Suprapubic skin (tissue), 4 donors: ENCODE results near the gene PCSK5. TPM values are rescaled to one million over a fixed set of nuclear protein-coding genes. Genes with fewer than 3 reads are reported as not detected.

ENCODE experiments used
- DNase-seq, 2 donors: peaks; one replicate each; pipeline ENCODE4 v3.0.0-alpha.2; 2019; ENCODE audit warnings: low spot score in 2 of 2
- H3K27ac ChIP-seq: fragments of 200-600 bp; sonication (generic); one replicate; pipeline ENCODE4 v1.5.1; 2019
- H3K27me3 ChIP-seq: fragments of 200-600 bp; sonication (generic); one replicate; pipeline ENCODE4 v1.5.1; 2019
- H3K36me3 ChIP-seq: fragments of 200-600 bp; sonication (generic); one replicate; pipeline ENCODE4 v1.5.1; 2019
- H3K4me1 ChIP-seq: fragments of 200-600 bp; sonication (generic); one replicate; pipeline ENCODE4 v1.5.1; 2019
- H3K4me3 ChIP-seq: fragments of 200-600 bp; sonication (generic); one replicate; pipeline ENCODE4 v1.5.1; 2019; ENCODE audit warnings: mild to moderate bottlenecking
- H3K9me3 ChIP-seq: fragments of 200-600 bp; sonication (generic); one replicate; pipeline ENCODE4 v1.5.1; 2019
- CTCF ChIP-seq, 2 donors: fragments of 200-600 bp in 1 of 2; fragments of 450-650 bp in 1 of 2; sonication (generic) in 1 of 2; IDR thresholded peaks; one replicate each; pipeline ENCODE4 v1.5.1; 2016 to 2019; ENCODE audit warnings: antibody characterized with exemption in 2 of 2, mild to moderate bottlenecking in 1 of 2, moderate library complexity in 1 of 2
- EP300 ChIP-seq: sonication (generic); formaldehyde crosslinking; IDR thresholded peaks from one replicate; pipeline ENCODE4 v1.6.1; 2017; ENCODE audit warnings: antibody characterized with exemption
- POLR2A ChIP-seq, 2 donors: fragments of 450-650 bp; IDR thresholded peaks; one replicate each; pipeline ENCODE4 v1.6.1; 2017; ENCODE audit warnings: antibody characterized with exemption in 2 of 2, mild to moderate bottlenecking in 2 of 2, moderate library complexity in 2 of 2
- POLR2AphosphoS5 ChIP-seq, 3 donors: sonication (generic); formaldehyde crosslinking; IDR thresholded peaks; one replicate each; pipeline ENCODE4 v1.6.1; 2017; ENCODE audit warnings: antibody characterized with exemption in 3 of 3
- WGBS: methylation state at CpG from one replicate; pipeline ENCODE4 v1.1.5; 2018; 5-methylcytosine and 5-hydroxymethylcytosine counted together
- total RNA-seq, 4 donors: library from RNA; depleted of rRNA; stranded (reverse); fragments of >200 nt; gene quantifications; one replicate each; pipeline ENCODE4 v1.1.0, GENCODE V29; 2016

The PCSK5 gene
- total RNA-seq, 4 donors from 2014 or later = 5.2 to 10.8 (median 7.3) TPM

DNA sequence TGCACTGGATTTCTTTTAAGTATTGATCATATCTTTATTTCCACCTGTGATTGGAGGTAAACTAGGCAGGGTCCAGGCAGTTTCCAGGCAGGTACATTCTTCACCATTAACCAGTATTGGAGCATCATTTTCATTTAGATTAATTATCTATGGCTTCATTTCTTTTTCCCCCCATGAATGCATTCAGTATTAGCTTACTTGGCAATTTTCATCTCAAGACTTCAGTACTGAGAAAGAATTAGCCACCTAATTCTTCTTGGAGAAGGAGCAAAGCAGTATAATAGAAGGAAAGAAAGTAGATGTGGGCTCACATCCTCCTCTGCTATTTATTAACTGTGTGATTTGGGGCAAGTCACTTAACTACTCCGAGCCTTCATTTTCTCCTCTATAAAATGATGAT lies 295.0 kb downstream of the PCSK5 start:
- Histone ChIP-seq H3K4me3 (no peak overlapping the region), H3K27ac (no peak overlapping the region), H3K4me1 (no peaks in the 10 kb centered on the region), H3K27me3 (no peaks in the 10 kb centered on the region), H3K9me3 (no peaks in the 10 kb centered on the region), H3K36me3 (no peaks in the 10 kb centered on the region)
- no peak for DNase-seq
- 89% methylated on average over 1 of the region's 1 CpG for WGBS
- no peak for TF ChIP-seq POLR2AphosphoS5 (IDR thresholded peaks at IDR 0.05)
- no peak for TF ChIP-seq EP300

DNA sequence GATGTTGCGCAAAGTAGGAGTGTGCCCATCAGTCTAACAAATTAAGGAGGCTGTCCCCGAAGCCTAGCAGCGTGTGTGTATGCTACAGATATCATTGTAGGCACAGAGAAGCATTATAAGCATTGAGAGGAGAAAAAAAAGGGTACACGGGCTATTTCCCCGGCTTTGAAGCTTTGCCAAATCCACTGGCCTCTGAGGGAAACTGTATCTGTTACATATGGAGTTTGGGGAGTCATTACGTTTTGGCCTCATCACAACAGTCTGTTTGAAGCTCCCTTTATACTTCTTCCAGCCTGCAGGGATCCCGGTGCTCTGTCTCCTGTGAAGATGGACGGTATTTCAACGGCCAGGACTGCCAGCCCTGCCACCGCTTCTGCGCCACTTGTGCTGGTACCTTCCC lies 297.8 kb downstream of the PCSK5 start:
- no peaks in the 10 kb centered on the region for H3K36me3 ChIP-seq
- WGBS = 94% methylated on average over 11 of the region's 11 CpGs

DNA sequence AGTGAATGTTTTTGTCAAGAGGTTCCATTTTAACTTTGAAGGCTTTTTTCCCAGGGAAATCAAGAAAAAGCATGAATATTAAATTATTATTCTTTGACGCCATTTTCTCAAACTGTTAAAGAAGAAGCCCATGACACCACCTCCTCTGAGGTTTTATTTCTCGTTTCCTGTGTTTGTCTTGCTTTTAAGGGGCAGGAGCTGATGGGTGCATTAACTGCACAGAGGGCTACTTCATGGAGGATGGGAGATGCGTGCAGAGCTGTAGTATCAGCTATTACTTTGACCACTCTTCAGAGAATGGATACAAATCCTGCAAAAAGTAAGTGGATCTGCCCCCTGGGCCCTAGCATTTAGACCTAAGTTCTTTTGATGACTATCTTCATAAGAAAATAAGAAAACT lies 298.4 kb downstream of the PCSK5 start:
- peaks cover 3% of the 10 kb centered on the region for H3K36me3 ChIP-seq
- no peak overlapping the region for H3K4me3 ChIP-seq
- no peaks in the 10 kb centered on the region for H3K4me1 ChIP-seq
- H3K9me3 ChIP-seq = no peaks in the 10 kb centered on the region
- 93% methylated on average over 3 of the region's 3 CpGs for WGBS
- no peak for DNase-seq
- TF ChIP-seq POLR2A (IDR thresholded peaks at IDR 0.05) (no peak), EP300 (no peak), POLR2AphosphoS5 (IDR thresholded peaks at IDR 0.05) (no peak), CTCF (IDR thresholded peaks at IDR 0.05) (no peak)
- no peak overlapping the region for H3K27ac ChIP-seq
- no peaks in the 10 kb centered on the region for H3K27me3 ChIP-seq

More for the DNA sequence above, 297.8 kb downstream of the PCSK5 start:
- no peak for TF ChIP-seq POLR2A (IDR thresholded peaks at IDR 0.05)
- Histone ChIP-seq H3K27ac (no peak overlapping the region), H3K4me3 (no peak overlapping the region), H3K4me1 (no peaks in the 10 kb centered on the region), H3K9me3 (no peaks in the 10 kb centered on the region), H3K27me3 (no peaks in the 10 kb centered on the region)
- no peak for DNase-seq

DNA sequence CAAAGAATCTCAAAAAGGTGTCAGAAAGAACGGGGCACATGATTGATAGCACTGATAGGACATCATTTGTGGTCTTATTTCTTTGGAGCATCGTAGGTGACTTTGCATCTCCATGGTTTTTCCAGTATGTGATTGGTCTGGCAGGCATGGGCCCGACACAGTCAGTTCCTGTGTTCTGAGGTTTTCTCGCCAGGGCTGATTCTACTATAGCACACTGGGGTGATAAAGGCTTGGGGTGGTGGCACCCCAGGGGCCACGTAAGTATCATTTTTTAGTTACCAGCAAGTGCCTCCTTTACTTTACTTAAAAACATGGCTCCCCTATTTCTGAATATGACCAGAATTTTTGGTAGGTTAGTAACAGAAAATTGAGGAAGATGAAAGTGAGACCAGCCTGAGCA lies 301.0 kb downstream of the PCSK5 start:
- H3K27ac ChIP-seq = no peak overlapping the region
- no peaks in the 10 kb centered on the region for H3K4me1 ChIP-seq
- TF ChIP-seq CTCF (IDR thresholded peaks at IDR 0.05) (no peak), POLR2AphosphoS5 (IDR thresholded peaks at IDR 0.05) (no peak), POLR2A (IDR thresholded peaks at IDR 0.05) (no peak), EP300 (no peak)
- H3K36me3 ChIP-seq = peaks cover 3% of the 10 kb centered on the region
- WGBS = 95% methylated on average over 5 of the region's 5 CpGs
- no peak for DNase-seq
- H3K27me3 ChIP-seq = no peaks in the 10 kb centered on the region
- H3K9me3 ChIP-seq = no peaks in the 10 kb centered on the region
- H3K4me3 ChIP-seq = no peak overlapping the region

DNA sequence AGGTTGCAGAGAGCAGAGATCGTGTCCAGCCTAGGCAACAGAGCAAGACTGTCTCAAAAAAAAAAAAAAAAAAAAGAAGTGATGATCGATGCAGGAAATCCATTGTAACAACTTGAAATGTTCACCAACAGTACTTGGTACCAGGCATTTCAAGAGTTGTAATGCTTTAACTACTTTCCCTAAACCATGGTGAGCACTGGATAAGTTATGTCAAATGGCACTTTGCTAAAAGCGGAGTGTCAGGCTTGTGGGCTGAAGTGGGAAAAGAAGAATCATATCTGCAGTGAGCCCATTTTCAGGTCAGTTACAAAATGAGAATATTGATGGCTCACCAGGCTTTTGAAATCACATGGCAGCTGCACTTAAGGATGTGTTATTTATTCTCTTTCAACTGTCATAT lies 301.5 kb downstream of the PCSK5 start:
- H3K27me3 ChIP-seq = no peaks in the 10 kb centered on the region

DNA sequence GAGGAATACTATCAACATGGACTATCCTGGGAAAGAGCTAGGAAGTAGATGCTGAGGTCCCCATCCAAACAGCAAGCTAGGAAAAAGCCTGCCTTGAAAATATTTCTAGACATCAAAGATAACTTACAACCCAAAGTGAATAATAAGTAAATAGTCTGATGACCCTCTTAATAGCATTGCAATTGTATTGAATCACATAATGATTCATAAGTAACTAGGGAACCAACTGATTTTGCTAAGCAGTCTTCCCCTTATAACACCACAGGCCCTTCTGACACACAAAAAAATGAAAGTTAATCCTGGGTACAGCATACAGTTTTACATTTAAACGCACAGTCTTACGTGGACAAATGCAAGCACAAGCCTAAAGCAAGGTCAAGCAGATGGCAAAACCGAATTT lies 304.4 kb downstream of the PCSK5 start:
- no peaks in the 10 kb centered on the region for H3K9me3 ChIP-seq
- no peak overlapping the region for H3K4me3 ChIP-seq
- H3K36me3 ChIP-seq = peaks cover 3% of the 10 kb centered on the region
- no peak overlapping the region for H3K27ac ChIP-seq
- H3K4me1 ChIP-seq = no peaks in the 10 kb centered on the region
- TF ChIP-seq POLR2A (IDR thresholded peaks at IDR 0.05) (no peak), CTCF (IDR thresholded peaks at IDR 0.05) (no peak), EP300 (no peak), POLR2AphosphoS5 (IDR thresholded peaks at IDR 0.05) (no peak)
- WGBS = 82% methylated on average over 3 of the region's 3 CpGs
- H3K27me3 ChIP-seq = no peaks in the 10 kb centered on the region
- no peak for DNase-seq

More for the DNA sequence above, 301.5 kb downstream of the PCSK5 start:
- no peaks in the 10 kb centered on the region for H3K9me3 ChIP-seq
- no peaks in the 10 kb centered on the region for H3K4me1 ChIP-seq
- H3K27ac ChIP-seq = no peak overlapping the region
- DNase-seq = no peak
- TF ChIP-seq POLR2AphosphoS5 (IDR thresholded peaks at IDR 0.05) = no peak
- peaks cover 3% of the 10 kb centered on the region for H3K36me3 ChIP-seq
- 93% methylated on average over 3 of the region's 3 CpGs for WGBS
- no peak overlapping the region for H3K4me3 ChIP-seq

DNA sequence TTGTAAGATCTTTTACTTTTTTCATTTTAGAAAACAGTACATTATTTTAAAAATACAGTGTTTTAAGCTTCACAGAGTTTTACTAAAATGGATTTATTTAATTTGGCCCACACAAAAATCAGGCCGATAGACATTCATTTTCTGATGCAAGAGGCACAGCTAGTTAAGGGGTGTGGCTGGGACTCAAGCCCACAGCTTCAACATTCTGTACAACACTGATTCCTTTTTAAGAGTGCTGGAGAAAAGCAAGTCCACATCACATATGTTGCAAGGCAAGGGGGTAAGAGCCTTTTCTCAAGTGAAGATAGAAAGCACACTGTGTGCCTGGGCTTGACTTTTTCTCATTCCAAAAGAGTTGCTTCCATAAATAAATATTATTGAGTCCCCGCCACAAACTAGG lies 307.9 kb downstream of the PCSK5 start:
- H3K27ac ChIP-seq = no peak overlapping the region
- no peaks in the 10 kb centered on the region for H3K27me3 ChIP-seq
- peaks cover 3% of the 10 kb centered on the region for H3K36me3 ChIP-seq
- no peaks in the 10 kb centered on the region for H3K9me3 ChIP-seq
- TF ChIP-seq EP300 = no peak
- no peak for TF ChIP-seq POLR2A (IDR thresholded peaks at IDR 0.05)
- TF ChIP-seq POLR2AphosphoS5 (IDR thresholded peaks at IDR 0.05) = no peak
- no peak for TF ChIP-seq CTCF (IDR thresholded peaks at IDR 0.05)
- DNase-seq = no peak
- 61% methylated on average over 2 of the region's 2 CpGs for WGBS
- no peak overlapping the region for H3K4me3 ChIP-seq
- H3K4me1 ChIP-seq = no peaks in the 10 kb centered on the region
